ENCODE data around the gene TLCD3B. TPM values are rescaled to one million over a fixed set of nuclear protein-coding genes. Genes with fewer than 3 reads are reported as not detected.

Gene TLCD3B
- total RNA-seq, 1 donor from 2014 or later = 1.4 TPM

GRCh38 chr16:30005341-30006094 is 25.6 kb downstream of the TLCD3B start:
- Histone ChIP-seq H3K9me3 (ENCODE audit: insufficient read depth, low read depth, low read length) (no peaks in the 10 kb centered on the region), H3K36me3 (ENCODE audit: insufficient read depth, low read length) (no peaks in the 10 kb centered on the region), H3K27me3 (ENCODE audit: insufficient read depth, low read length) (peaks cover 4% of the 10 kb centered on the region), H3K4me2 (ENCODE audit: low read length) (no peak overlapping the region), H3K4me1 (ENCODE audit: insufficient read depth, low read length) (peaks cover 1% of the 10 kb centered on the region), H3K27ac (ENCODE audit: low read depth, low read length) (no peak overlapping the region), H4K20me1 (ENCODE audit: insufficient read depth, low read length) (peaks cover 17% of the 10 kb centered on the region), H3K4me3 (ENCODE audit: insufficient read depth, low read depth, low read length) (no peak overlapping the region), H3K9ac (ENCODE audit: low read length) (no peak overlapping the region), H3K79me2 (ENCODE audit: insufficient read depth, low read length) (no peaks in the 10 kb centered on the region), H2AFZ (ENCODE audit: low read depth, low read length) (no peak overlapping the region)
- Mint-ChIP-seq H3K36me3 (ENCODE audit: low read depth, unreplicated experiment) (peaks cover 7% of the 10 kb centered on the region), H3K27me3 (ENCODE audit: low read depth, unreplicated experiment) (peaks cover 19% of the 10 kb centered on the region), H3K27ac (ENCODE audit: unreplicated experiment) (no peak overlapping the region), H3K9me3 (ENCODE audit: unreplicated experiment) (no peaks in the 10 kb centered on the region), H3K4me3 (ENCODE audit: unreplicated experiment) (no peak overlapping the region), H3K4me1 (ENCODE audit: low read depth, unreplicated experiment) (no peaks in the 10 kb centered on the region)
- TF ChIP-seq EZH2 (IDR thresholded peaks at IDR 0.05; ENCODE audit: insufficient read depth, low read length) = no peak
- TF ChIP-seq, protein P1, sequence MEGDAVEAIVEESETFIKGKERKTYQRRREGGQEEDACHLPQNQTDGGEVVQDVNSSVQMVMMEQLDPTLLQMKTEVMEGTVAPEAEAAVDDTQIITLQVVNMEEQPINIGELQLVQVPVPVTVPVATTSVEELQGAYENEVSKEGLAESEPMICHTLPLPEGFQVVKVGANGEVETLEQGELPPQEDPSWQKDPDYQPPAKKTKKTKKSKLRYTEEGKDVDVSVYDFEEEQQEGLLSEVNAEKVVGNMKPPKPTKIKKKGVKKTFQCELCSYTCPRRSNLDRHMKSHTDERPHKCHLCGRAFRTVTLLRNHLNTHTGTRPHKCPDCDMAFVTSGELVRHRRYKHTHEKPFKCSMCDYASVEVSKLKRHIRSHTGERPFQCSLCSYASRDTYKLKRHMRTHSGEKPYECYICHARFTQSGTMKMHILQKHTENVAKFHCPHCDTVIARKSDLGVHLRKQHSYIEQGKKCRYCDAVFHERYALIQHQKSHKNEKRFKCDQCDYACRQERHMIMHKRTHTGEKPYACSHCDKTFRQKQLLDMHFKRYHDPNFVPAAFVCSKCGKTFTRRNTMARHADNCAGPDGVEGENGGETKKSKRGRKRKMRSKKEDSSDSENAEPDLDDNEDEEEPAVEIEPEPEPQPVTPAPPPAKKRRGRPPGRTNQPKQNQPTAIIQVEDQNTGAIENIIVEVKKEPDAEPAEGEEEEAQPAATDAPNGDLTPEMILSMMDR (IDR thresholded peaks at IDR 0.05; ENCODE audit: insufficient read depth, low read depth, low read length) = peak; percentile 66
- DNase-seq (ENCODE audit: low read depth) (no peak), FAIRE-seq (no peak)

DNA sequence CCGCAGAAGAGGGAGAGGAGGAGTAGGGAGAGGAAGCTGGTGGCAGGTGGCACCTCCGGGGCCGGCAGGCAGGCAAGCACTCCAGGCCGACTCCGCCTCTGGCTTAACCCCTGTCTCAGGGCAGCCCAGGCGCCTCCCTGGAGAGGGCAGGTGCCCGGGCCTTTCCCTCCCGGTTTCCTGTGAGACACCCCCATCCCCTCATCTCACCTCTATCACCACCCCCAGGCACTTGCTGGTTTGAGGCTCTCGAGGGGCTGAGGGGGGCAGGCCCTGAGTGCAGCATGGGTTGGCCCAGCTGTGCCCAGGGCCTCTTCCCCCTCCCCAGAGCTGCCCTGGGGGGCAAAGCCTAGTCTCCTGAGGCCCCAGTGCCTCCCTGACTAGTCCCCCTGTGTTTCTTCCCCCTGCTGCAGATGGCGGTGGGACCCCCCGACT is 26.2 kb downstream of the TLCD3B start:
- Mint-ChIP-seq H3K4me1 (ENCODE audit: low read depth, unreplicated experiment) (no peaks in the 10 kb centered on the region), H3K27me3 (ENCODE audit: low read depth, unreplicated experiment) (peaks cover 16% of the 10 kb centered on the region), H3K36me3 (ENCODE audit: low read depth, unreplicated experiment) (peaks cover 7% of the 10 kb centered on the region), H3K9me3 (ENCODE audit: unreplicated experiment) (no peaks in the 10 kb centered on the region), H3K27ac (ENCODE audit: unreplicated experiment) (no peak overlapping the region), H3K4me3 (ENCODE audit: unreplicated experiment) (no peak overlapping the region)
- Histone ChIP-seq H3K36me3 (ENCODE audit: insufficient read depth, low read length) (no peaks in the 10 kb centered on the region), H2AFZ (ENCODE audit: low read depth, low read length) (no peak overlapping the region), H3K4me2 (ENCODE audit: low read length) (no peak overlapping the region), H3K9me3 (ENCODE audit: insufficient read depth, low read depth, low read length) (no peaks in the 10 kb centered on the region), H3K9ac (ENCODE audit: low read length) (no peak overlapping the region), H3K4me3 (ENCODE audit: insufficient read depth, low read depth, low read length) (no peak overlapping the region), H3K27me3 (ENCODE audit: insufficient read depth, low read length) (no peaks in the 10 kb centered on the region), H3K27ac (ENCODE audit: low read depth, low read length) (no peak overlapping the region), H3K79me2 (ENCODE audit: insufficient read depth, low read length) (no peaks in the 10 kb centered on the region), H3K4me1 (ENCODE audit: insufficient read depth, low read length) (no peaks in the 10 kb centered on the region), H4K20me1 (ENCODE audit: insufficient read depth, low read length) (peaks cover 17% of the 10 kb centered on the region)
- FAIRE-seq (no peak), DNase-seq (ENCODE audit: low read depth) (no peak)
- no peak for TF ChIP-seq EZH2 (IDR thresholded peaks at IDR 0.05; ENCODE audit: insufficient read depth, low read length)
- TF ChIP-seq, protein P1 (IDR thresholded peaks at IDR 0.05; ENCODE audit: insufficient read depth, low read depth, low read length) = no peak

DNA sequence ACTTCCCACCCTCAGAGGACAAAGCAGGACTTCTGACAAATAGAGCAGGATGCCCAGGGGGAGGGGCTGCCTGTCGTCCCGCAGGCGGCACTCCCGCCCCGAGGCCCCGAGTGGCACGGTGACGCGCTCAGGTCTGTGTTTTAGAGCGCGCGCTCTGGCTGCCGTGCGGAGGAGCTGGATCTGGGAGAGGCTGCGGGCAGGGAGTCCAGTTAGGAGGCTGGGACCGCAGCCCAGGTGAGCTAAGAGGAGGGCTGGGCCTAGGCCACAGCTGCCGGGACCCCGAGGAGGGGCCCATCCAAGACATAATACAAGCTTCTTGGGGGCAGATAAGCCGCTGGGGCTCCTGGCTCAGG is 26.7 kb downstream of the TLCD3B start:
- Histone ChIP-seq H3K4me2 (ENCODE audit: low read length) (no peak overlapping the region), H3K27me3 (ENCODE audit: insufficient read depth, low read length) (no peaks in the 10 kb centered on the region), H3K79me2 (ENCODE audit: insufficient read depth, low read length) (peaks cover 2% of the 10 kb centered on the region), H2AFZ (ENCODE audit: low read depth, low read length) (no peak overlapping the region), H3K4me1 (ENCODE audit: insufficient read depth, low read length) (no peaks in the 10 kb centered on the region), H3K9me3 (ENCODE audit: insufficient read depth, low read depth, low read length) (no peaks in the 10 kb centered on the region), H3K27ac (ENCODE audit: low read depth, low read length) (no peak overlapping the region), H3K4me3 (ENCODE audit: insufficient read depth, low read depth, low read length) (no peak overlapping the region), H3K9ac (ENCODE audit: low read length) (no peak overlapping the region), H3K36me3 (ENCODE audit: insufficient read depth, low read length) (no peaks in the 10 kb centered on the region), H4K20me1 (ENCODE audit: insufficient read depth, low read length) (peaks cover 20% of the 10 kb centered on the region)
- DNase-seq (ENCODE audit: low read depth) (no peak), FAIRE-seq (no peak)
- Mint-ChIP-seq H3K27me3 (ENCODE audit: low read depth, unreplicated experiment) (peaks cover 13% of the 10 kb centered on the region), H3K4me1 (ENCODE audit: low read depth, unreplicated experiment) (no peaks in the 10 kb centered on the region), H3K9me3 (ENCODE audit: unreplicated experiment) (no peaks in the 10 kb centered on the region), H3K36me3 (ENCODE audit: low read depth, unreplicated experiment) (peaks cover 7% of the 10 kb centered on the region), H3K27ac (ENCODE audit: unreplicated experiment) (no peak overlapping the region), H3K4me3 (ENCODE audit: unreplicated experiment) (no peak overlapping the region)
- no peak for TF ChIP-seq EZH2 (IDR thresholded peaks at IDR 0.05; ENCODE audit: insufficient read depth, low read length)
- TF ChIP-seq, protein P1 (IDR thresholded peaks at IDR 0.05; ENCODE audit: insufficient read depth, low read depth, low read length) = no peak
